ENCODE measurements around the gene EXOC3L4. TPM values are rescaled to one million over a fixed set of nuclear protein-coding genes. Genes with fewer than 3 reads are reported as not detected.

Gene EXOC3L4
- polyA plus RNA-seq, 1 donor (not counting 4 experiments of a cell fraction or from before 2014, with no cell fraction given) = not detected

DNA sequence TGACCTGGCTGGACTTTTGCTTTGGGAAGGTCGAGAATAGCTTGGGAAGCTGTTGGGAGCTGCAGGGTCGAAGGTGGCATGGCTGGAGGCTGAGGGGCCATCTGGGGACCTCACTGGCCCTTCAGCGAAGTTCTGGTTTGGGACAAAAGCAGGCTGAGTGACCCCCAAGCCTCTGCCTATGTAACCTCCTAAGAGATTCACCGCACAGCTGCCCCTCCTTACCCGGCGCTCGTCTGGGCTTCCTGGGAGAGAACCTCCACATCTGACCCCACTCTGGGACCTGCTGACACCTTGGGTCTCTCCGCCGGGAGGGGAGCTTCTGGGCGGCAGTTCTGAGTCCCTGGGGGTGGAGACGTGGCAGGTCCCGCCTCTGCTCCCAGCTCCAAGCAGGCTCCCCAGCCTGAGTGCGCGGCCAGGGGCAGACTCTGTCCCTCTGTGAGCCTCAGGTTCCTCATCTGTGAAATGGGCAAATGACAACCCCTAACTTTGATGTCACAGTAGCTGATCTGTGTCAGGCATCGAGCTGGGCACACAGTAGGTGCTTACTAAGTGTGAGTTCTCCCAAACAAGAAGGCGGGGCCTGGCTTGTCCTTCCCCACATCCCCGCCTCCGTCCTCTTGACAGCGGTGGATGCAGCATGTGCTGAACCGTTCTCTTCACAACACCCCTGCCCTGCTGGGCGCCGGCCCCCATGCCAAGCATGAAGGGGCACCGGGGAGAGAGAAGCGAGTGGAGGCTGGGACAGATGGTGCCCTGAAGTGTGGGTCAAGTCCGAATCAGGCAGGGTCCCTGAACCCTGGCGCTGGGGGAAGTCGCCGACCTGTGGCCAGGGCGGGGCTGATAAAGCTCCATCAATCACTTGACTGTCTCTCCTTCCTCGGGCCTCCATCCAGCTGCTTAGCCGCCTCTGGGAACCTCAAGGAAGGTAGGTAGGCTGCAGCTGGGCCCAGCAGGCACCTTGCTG lies 3.8 kb downstream of the EXOC3L4 start:
- dilution Hi-C loops (cut with MboI; ENCODE audit: extremely low pct_ligation_motif_present, low sequenced_read_pairs) = no loop called here
- Histone ChIP-seq H3K4me1 (ENCODE audit: control insufficient read depth, extremely low read depth, insufficient read depth, low read length) (no peaks in the 10 kb centered on the region), H3K79me2 (ENCODE audit: control insufficient read depth, insufficient read depth, low read length) (no peaks in the 10 kb centered on the region), H3K4me2 (ENCODE audit: control insufficient read depth, extremely low read depth, insufficient read depth, low read depth, low read length) (no peak overlapping the region), H3K9ac (ENCODE audit: control insufficient read depth, extremely low read depth, insufficient read depth, low read length) (no peak overlapping the region), H3K27me3 (ENCODE audit: control insufficient read depth, extremely low read depth, insufficient read depth, low read length) (peaks cover 40% of the 10 kb centered on the region), H3K9me1 (ENCODE audit: control insufficient read depth, extremely low read depth, insufficient read depth, low read length) (no peaks in the 10 kb centered on the region), H3K4me3 (ENCODE audit: control insufficient read depth in 2 of 3, extremely low read depth in 1 of 3, insufficient read depth in 2 of 3, low read depth in 1 of 3, low read length in 3 of 3) (no peak overlapping the region), H3K9me3 (ENCODE audit: control insufficient read depth, low read depth, low read length) (no peaks in the 10 kb centered on the region), H4K20me1 (ENCODE audit: control insufficient read depth, extremely low read depth, insufficient read depth, low read length) (no peaks in the 10 kb centered on the region), H3K36me3 (ENCODE audit: control insufficient read depth in 2 of 2, extremely low read depth in 1 of 2, insufficient read depth in 2 of 2, low read length in 2 of 2) (no peaks in the 10 kb centered on the region), H3K27ac (ENCODE audit: control insufficient read depth, insufficient read depth, low read length) (no peak overlapping the region), H2AFZ (ENCODE audit: control insufficient read depth, low read length) (no peak overlapping the region)
- FAIRE-seq (no peak), DNase-seq (ENCODE audit: low read depth, low spot score) (no peak)
- TF ChIP-seq, protein P1, sequence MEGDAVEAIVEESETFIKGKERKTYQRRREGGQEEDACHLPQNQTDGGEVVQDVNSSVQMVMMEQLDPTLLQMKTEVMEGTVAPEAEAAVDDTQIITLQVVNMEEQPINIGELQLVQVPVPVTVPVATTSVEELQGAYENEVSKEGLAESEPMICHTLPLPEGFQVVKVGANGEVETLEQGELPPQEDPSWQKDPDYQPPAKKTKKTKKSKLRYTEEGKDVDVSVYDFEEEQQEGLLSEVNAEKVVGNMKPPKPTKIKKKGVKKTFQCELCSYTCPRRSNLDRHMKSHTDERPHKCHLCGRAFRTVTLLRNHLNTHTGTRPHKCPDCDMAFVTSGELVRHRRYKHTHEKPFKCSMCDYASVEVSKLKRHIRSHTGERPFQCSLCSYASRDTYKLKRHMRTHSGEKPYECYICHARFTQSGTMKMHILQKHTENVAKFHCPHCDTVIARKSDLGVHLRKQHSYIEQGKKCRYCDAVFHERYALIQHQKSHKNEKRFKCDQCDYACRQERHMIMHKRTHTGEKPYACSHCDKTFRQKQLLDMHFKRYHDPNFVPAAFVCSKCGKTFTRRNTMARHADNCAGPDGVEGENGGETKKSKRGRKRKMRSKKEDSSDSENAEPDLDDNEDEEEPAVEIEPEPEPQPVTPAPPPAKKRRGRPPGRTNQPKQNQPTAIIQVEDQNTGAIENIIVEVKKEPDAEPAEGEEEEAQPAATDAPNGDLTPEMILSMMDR (optimal IDR thresholded peaks at IDR 0.05 in 1 of 3, IDR thresholded peaks at IDR 0.05 in 1 of 3, conservative IDR thresholded peaks at IDR 0.05 in 1 of 3; ENCODE audit: extremely low read depth in 1 of 3, insufficient read depth in 2 of 3, low read length in 3 of 3) = no peak
- no peak for TF ChIP-seq EZH2 (IDR thresholded peaks at IDR 0.05; ENCODE audit: low read length)

DNA sequence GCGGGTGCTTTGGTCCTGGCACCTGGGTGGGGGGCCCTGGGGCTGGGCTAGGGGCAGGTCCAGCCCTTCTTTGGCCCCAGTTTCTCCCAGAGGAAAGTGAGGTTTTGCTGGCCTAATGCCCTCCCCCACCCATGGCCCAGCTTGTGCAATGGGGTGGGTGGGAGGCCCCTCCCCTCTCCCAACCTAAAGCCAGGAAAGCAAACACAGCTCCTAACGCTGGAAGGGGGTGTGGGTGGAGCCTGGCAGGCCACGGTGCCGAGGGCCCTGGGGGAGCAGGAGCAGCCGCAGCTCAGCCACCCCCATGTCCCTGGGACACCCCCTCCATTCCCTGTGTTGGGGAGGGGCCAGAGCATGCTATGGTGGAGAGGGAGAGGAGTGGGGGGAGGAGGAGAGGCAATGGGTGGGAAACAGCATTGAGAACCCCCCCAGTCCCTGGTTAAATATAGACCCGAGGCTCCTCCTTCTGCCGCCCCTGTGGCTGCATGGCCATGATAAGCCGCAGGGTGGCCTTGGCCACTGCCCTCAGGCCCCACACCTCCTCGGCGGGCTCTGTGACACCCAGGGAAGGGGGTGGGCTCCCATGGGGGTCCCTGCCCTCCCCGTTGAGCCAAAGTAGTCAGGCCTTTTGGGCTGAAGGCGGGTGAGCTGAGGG lies 4.7 kb downstream of the EXOC3L4 start:
- Histone ChIP-seq H3K9ac (ENCODE audit: control insufficient read depth, extremely low read depth, insufficient read depth, low read length) (no peak overlapping the region), H2AFZ (ENCODE audit: control insufficient read depth, low read length) (no peak overlapping the region), H3K4me2 (ENCODE audit: control insufficient read depth, extremely low read depth, insufficient read depth, low read depth, low read length) (no peak overlapping the region), H3K79me2 (ENCODE audit: control insufficient read depth, insufficient read depth, low read length) (no peaks in the 10 kb centered on the region), H3K9me3 (ENCODE audit: control insufficient read depth, low read depth, low read length) (no peaks in the 10 kb centered on the region), H3K27me3 (ENCODE audit: control insufficient read depth, extremely low read depth, insufficient read depth, low read length) (peaks cover 49% of the 10 kb centered on the region), H3K36me3 (ENCODE audit: control insufficient read depth in 2 of 2, extremely low read depth in 1 of 2, insufficient read depth in 2 of 2, low read length in 2 of 2) (no peaks in the 10 kb centered on the region), H3K4me1 (ENCODE audit: control insufficient read depth, extremely low read depth, insufficient read depth, low read length) (no peaks in the 10 kb centered on the region), H4K20me1 (ENCODE audit: control insufficient read depth, extremely low read depth, insufficient read depth, low read length) (no peaks in the 10 kb centered on the region), H3K27ac (ENCODE audit: control insufficient read depth, insufficient read depth, low read length) (no peak overlapping the region), H3K9me1 (ENCODE audit: control insufficient read depth, extremely low read depth, insufficient read depth, low read length) (no peaks in the 10 kb centered on the region), H3K4me3 (ENCODE audit: control insufficient read depth in 2 of 3, extremely low read depth in 1 of 3, insufficient read depth in 2 of 3, low read depth in 1 of 3, low read length in 3 of 3) (no peak overlapping the region)
- FAIRE-seq (no peak), DNase-seq (ENCODE audit: low read depth, low spot score) (no peak)
- dilution Hi-C loops (cut with MboI; ENCODE audit: extremely low pct_ligation_motif_present, low sequenced_read_pairs) = no loop called here
- no peak for TF ChIP-seq EZH2 (IDR thresholded peaks at IDR 0.05; ENCODE audit: low read length)
- TF ChIP-seq, protein P1 (optimal IDR thresholded peaks at IDR 0.05 in 1 of 3, IDR thresholded peaks at IDR 0.05 in 1 of 3, conservative IDR thresholded peaks at IDR 0.05 in 1 of 3; ENCODE audit: extremely low read depth in 1 of 3, insufficient read depth in 2 of 3, low read length in 3 of 3) = no peak
